Upper lobe of left lung (tissue), 6 donors: ENCODE results near the gene FGF13. TPM values are rescaled to one million over a fixed set of nuclear protein-coding genes. Genes with fewer than 3 reads are reported as not detected.

Experiments used
- ATAC-seq, 2 donors: fragments of 200-7000 bp; cut with Tn5 transposase; one replicate each; pipeline ENCODE4 v1.9.1; 2022; ENCODE audit warnings: mild to moderate bottlenecking in 2 of 2, moderate library complexity in 2 of 2; ENCODE audit not compliant: low FRiP score in 2 of 2
- DNase-seq, 2 donors: peaks; one replicate each; pipeline ENCODE4 v3.0.0-alpha.2; 2019 to 2020
- H3K27ac ChIP-seq, 4 donors: fragments of 200-600 bp; sonication (generic); one replicate each; pipeline ENCODE4 v1.5.1; 2016 to 2019
- H3K27me3 ChIP-seq, 4 donors: fragments of 200-600 bp; sonication (generic); one replicate each; pipeline ENCODE4 v1.5.1; 2017 to 2019
- H3K36me3 ChIP-seq, 4 donors: fragments of 200-600 bp; sonication (generic); one replicate each; pipeline ENCODE4 v1.5.1; 2016 to 2019
- H3K4me1 ChIP-seq, 4 donors: fragments of 200-600 bp; sonication (generic); one replicate each; pipeline ENCODE4 v1.5.1; 2018 to 2019
- H3K4me3 ChIP-seq, 4 donors: fragments of 200-600 bp; sonication (generic); one replicate each; pipeline ENCODE4 v1.5.1; 2017 to 2019; ENCODE audit warnings: mild to moderate bottlenecking in 2 of 4, moderate library complexity in 1 of 4
- H3K9me3 ChIP-seq, 4 donors: fragments of 200-600 bp; sonication (generic); one replicate each; pipeline ENCODE4 v1.5.1; 2018 to 2019
- EP300 ChIP-seq, 4 donors: sonication (generic); formaldehyde crosslinking; IDR thresholded peaks; one replicate each; pipeline ENCODE4 v1.5.1; 2017; ENCODE audit warnings: antibody characterized with exemption in 4 of 4, control low read depth in 2 of 4
- POLR2A ChIP-seq, 4 donors: fragments of 450-650 bp; IDR thresholded peaks; one replicate each; pipeline ENCODE4 v1.5.1; 2016 to 2017; ENCODE audit warnings: antibody characterized with exemption in 4 of 4, mild to moderate bottlenecking in 2 of 4
- POLR2AphosphoS5 ChIP-seq, 2 donors: sonication (generic); formaldehyde crosslinking; IDR thresholded peaks; one replicate each; pipeline ENCODE4 v1.5.1; 2017; ENCODE audit warnings: antibody characterized with exemption in 2 of 2
- WGBS, 2 donors: methylation state at CpG; one replicate each; pipeline ENCODE4 v1.1.5; 2017 to 2018; 5-methylcytosine and 5-hydroxymethylcytosine counted together
- total RNA-seq, 6 donors: library from RNA; depleted of rRNA in 4 of 6; stranded (reverse); fragments of >200 nt in 4 of 6; gene quantifications; one replicate each; pipeline versions ENCODE4 v1.1.0 to v1.2.1, GENCODE V29; 2016 to 2021
- TF ChIP-seq, protein P1 (sequence below), 6 experiments: fragments of 450-650 bp in 4 of 6; fragments of 200-600 bp in 2 of 6; sonication (generic) in 2 of 6; IDR thresholded peaks; one replicate each; pipeline ENCODE4 v1.5.1; 2016 to 2019; ENCODE audit warnings: antibody characterized with exemption in 6 of 6
- donor health status: DM: no; HTN: no; CAD: no; lungs with moderate emphysema.
- donor health status: DM: no; HTN: yes; CAD: no; lungs with severe emphysema.

FGF13 gene
- total RNA-seq, 6 donors from 2014 or later, result 0.22 to 2.5 (median 1.6) TPM

DNA sequence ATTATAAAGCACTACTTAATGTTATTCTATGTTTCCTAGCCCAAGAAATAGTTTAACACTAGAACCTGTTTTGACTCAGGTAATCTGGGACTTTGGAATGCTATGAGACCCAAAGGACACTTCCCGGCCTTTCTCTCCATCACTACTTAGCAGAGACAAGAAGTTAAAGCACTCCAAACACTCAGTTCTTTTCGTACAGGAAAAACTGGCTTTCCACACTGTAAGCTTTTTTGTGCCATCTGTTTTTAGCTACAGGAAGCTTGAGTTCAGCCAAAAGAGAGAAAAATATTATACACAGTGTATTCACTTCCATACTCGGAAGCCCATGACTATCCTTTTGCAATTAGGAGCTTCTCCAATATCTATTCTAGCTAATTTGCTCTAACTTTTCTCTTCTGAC, 7.9 kb upstream of the FGF13 start:
- H3K27ac ChIP-seq, result no peak overlapping the region
- ATAC-seq, result no peak
- no peak for TF ChIP-seq POLR2AphosphoS5 (IDR thresholded peaks at IDR 0.05)
- TF ChIP-seq, protein P1, sequence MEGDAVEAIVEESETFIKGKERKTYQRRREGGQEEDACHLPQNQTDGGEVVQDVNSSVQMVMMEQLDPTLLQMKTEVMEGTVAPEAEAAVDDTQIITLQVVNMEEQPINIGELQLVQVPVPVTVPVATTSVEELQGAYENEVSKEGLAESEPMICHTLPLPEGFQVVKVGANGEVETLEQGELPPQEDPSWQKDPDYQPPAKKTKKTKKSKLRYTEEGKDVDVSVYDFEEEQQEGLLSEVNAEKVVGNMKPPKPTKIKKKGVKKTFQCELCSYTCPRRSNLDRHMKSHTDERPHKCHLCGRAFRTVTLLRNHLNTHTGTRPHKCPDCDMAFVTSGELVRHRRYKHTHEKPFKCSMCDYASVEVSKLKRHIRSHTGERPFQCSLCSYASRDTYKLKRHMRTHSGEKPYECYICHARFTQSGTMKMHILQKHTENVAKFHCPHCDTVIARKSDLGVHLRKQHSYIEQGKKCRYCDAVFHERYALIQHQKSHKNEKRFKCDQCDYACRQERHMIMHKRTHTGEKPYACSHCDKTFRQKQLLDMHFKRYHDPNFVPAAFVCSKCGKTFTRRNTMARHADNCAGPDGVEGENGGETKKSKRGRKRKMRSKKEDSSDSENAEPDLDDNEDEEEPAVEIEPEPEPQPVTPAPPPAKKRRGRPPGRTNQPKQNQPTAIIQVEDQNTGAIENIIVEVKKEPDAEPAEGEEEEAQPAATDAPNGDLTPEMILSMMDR (IDR thresholded peaks at IDR 0.05), result no peak
- no peak for TF ChIP-seq EP300 (IDR thresholded peaks at IDR 0.05)
- no peak for TF ChIP-seq POLR2A (IDR thresholded peaks at IDR 0.05)
- H3K27me3 ChIP-seq, result no peaks in the 10 kb centered on the region
- no peaks in the 10 kb centered on the region for H3K9me3 ChIP-seq
- 48 to 54% methylated on average over 3 of the region's 3 CpGs for whole genome bisulfite sequencing, 2 donors
- H3K4me1 ChIP-seq, result no peaks in the 10 kb centered on the region
- H3K36me3 ChIP-seq, result no peaks in the 10 kb centered on the region
- H3K4me3 ChIP-seq, result no peak overlapping the region
- DNase-seq, result no peak

DNA sequence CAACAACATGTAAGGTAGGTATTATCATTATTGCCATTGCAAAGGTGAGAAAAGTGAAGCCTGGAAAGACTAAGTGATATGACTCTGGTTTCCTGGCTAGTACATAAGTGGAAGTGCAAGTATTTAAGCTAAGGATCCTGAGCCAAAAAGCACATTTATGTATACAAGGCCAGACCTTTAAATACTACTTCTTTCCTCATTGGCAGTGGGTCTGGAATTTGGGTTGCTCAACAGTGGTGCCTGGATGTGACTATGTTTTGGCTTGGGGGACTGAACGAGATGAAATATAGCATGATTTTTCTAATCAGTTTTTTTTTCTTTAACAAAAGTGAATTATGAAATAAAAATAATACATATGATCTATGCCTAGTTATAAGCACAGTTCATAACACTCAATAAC, 7.4 kb upstream of the FGF13 start:
- ATAC-seq, result no peak
- DNase-seq, result no peak
- no peaks in the 10 kb centered on the region for H3K9me3 ChIP-seq
- H3K4me3 ChIP-seq, result no peak overlapping the region
- no peak overlapping the region for H3K27ac ChIP-seq
- WGBS, 2 donors, result 38 to 42% methylated on average over 1 of the region's 1 CpG
- H3K27me3 ChIP-seq, result no peaks in the 10 kb centered on the region
- TF ChIP-seq EP300 (IDR thresholded peaks at IDR 0.05) (no peak), POLR2AphosphoS5 (IDR thresholded peaks at IDR 0.05) (no peak)
- H3K36me3 ChIP-seq, result no peaks in the 10 kb centered on the region
- H3K4me1 ChIP-seq, result no peaks in the 10 kb centered on the region

DNA sequence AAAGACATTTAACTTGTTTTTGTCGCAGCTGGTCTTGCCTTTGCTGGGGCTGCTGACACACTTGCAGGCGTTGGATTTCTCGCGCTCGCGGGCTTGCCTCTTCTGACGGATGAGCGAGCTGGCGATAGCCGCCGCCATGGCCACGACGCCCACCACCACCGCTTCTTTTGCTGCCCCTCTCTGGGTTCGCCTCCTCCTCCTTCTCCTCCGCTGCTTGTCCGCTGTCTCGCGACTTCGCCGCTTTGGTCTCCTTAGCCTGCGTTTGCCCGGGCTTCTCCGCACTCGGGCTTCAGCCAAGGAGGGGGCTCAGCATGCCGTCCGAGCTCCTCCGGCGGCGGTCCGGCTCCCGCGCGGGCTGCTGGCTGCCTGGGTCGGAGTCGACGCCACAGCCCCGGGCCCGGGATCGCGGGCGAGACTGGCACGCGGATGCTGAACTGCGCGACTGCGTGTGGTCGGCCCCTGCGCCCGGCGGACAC, 613 bp downstream of the FGF13 start:
- Histone ChIP-seq H3K36me3 (no peaks in the 10 kb centered on the region), H3K4me1 (peaks cover 0 to 4% (median 0%) of the 10 kb centered on the region in 4 donors), H3K9me3 (peaks cover 0 to 3% (median 0%) of the 10 kb centered on the region in 4 donors), H3K4me3 (peak overlapping the region in 3 of 4 donors; percentile 33 to 47 (median 44)), H3K27me3 (peaks cover 0 to 7% (median 0%) of the 10 kb centered on the region in 4 donors), H3K27ac (peak overlapping the region in 1 of 4 donors; percentile 57)
- TF ChIP-seq EP300 (IDR thresholded peaks at IDR 0.05) (no peak), POLR2A (IDR thresholded peaks at IDR 0.05) (no peak), POLR2AphosphoS5 (IDR thresholded peaks at IDR 0.05) (no peak)
- TF ChIP-seq, protein P1 (IDR thresholded peaks at IDR 0.05), result no peak
- 23% methylated on average over 30 of the region's 51 CpGs; no CpG with 5 or more reads in 1 of the 2 donors for WGBS, 2 donors
- ATAC-seq (peak in 1 of 2 donors; percentile 12), DNase-seq (peak; percentile 20 to 64)

DNA sequence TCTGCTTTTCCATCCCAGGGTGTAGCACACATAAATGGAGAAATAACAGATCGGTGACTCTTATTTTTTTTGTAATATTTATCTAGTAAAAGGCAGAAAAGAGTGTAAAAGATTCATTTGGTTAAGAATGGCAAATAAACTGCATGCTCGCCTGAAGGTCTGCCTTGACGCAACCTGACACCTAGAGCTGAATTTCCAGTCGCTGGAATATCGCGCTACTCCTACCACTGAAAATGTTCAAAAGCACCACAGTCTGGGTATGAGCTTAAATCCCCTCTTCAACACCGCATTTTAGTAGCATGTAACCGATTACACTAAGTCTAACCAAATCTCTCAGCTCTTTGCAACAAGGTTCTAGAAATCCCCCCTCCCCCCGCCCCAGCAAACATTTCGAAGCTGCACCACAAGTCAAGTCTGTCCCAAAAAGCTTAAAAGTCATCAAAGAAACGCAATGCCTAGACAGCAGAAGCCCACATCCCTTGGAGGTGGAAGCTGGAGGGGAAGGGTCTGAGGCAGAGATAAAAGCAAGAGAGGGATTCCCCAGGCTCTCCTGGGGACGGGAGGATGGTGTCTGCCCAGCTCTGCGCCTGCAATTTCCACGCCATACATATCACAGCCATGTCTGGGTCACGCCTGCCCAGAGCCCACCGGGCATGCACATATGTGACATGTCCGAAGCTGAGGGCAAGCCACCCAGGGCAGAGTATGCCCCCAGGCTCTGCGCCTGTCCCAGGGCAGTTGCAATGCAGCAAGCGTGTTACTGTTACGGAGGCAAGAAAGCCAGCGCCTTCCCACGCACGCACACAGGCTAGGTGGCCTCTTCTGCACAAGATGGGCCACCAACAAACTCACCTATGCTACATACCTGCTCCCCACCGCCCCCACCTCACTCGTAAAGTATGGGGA, 1.4 kb downstream of the FGF13 start:
- Histone ChIP-seq H3K9me3 (peaks cover 0 to 3% (median 0%) of the 10 kb centered on the region in 4 donors), H3K4me3 (peak overlapping the region in 3 of 4 donors; percentile 33 to 47 (median 44)), H3K36me3 (no peaks in the 10 kb centered on the region), H3K27ac (no peak overlapping the region), H3K4me1 (peaks cover 0 to 4% (median 0%) of the 10 kb centered on the region in 4 donors), H3K27me3 (peaks cover 0 to 7% (median 0%) of the 10 kb centered on the region in 4 donors)
- 14 to 32% methylated on average over 8 to 25 of the region's 25 CpGs for WGBS, 2 donors
- ATAC-seq (peak in 1 of 2 donors; percentile 43), DNase-seq (peak in 1 of 2 donors; percentile 20)
- TF ChIP-seq POLR2A (IDR thresholded peaks at IDR 0.05) (no peak), EP300 (IDR thresholded peaks at IDR 0.05) (no peak), POLR2AphosphoS5 (IDR thresholded peaks at IDR 0.05) (no peak)
- TF ChIP-seq, protein P1 (IDR thresholded peaks at IDR 0.05), result no peak

GRCh38 chrX:138708268-138708667, 3.2 kb downstream of the FGF13 start:
- TF ChIP-seq, protein P1 (IDR thresholded peaks at IDR 0.05), result no peak
- no peak for TF ChIP-seq EP300 (IDR thresholded peaks at IDR 0.05)
- TF ChIP-seq POLR2AphosphoS5 (IDR thresholded peaks at IDR 0.05), result no peak
- TF ChIP-seq POLR2A (IDR thresholded peaks at IDR 0.05), result no peak
- no peaks in the 10 kb centered on the region for H3K36me3 ChIP-seq
- peaks cover 0 to 3% (median 0%) of the 10 kb centered on the region in 4 donors for H3K9me3 ChIP-seq
- DNase-seq, result no peak
- peaks cover 0 to 4% (median 0%) of the 10 kb centered on the region in 4 donors for H3K4me1 ChIP-seq
- peaks cover 0 to 7% (median 0%) of the 10 kb centered on the region in 4 donors for H3K27me3 ChIP-seq
- no peak overlapping the region for H3K4me3 ChIP-seq
- WGBS, 2 donors, result 45 to 62% methylated on average over 2 of the region's 2 CpGs
- ATAC-seq, result no peak
- H3K27ac ChIP-seq, result no peak overlapping the region
